Nephron progenitor cell (in vitro differentiated cells): ENCODE measurements around the gene BPIFA1.

ENCODE experiments used
- DNase-seq: peaks from one replicate; pipeline ENCODE4 v3.0.0; 2021
- H3K27ac Mint-ChIP-seq: 2 replicates; pipeline ENCODE4 v1.8.0; 2021; ENCODE audit warnings: mild to moderate bottlenecking, moderate library complexity, mixed read lengths
- H3K27me3 Mint-ChIP-seq: 2 replicates; pipeline ENCODE4 v1.8.0; 2021; ENCODE audit warnings: mild to moderate bottlenecking, low read depth, mixed read lengths; ENCODE audit not compliant: poor library complexity
- H3K36me3 Mint-ChIP-seq: 2 replicates; pipeline ENCODE4 v1.8.0; 2021; ENCODE audit warnings: low read depth, mixed read lengths
- H3K4me1 Mint-ChIP-seq: 2 replicates; pipeline ENCODE4 v1.8.0; 2021; ENCODE audit warnings: mixed read lengths
- H3K4me3 Mint-ChIP-seq: 2 replicates; pipeline ENCODE4 v1.8.0; 2021; ENCODE audit warnings: mild to moderate bottlenecking, moderate library complexity, mixed read lengths
- H3K9me3 Mint-ChIP-seq: 2 replicates; pipeline ENCODE4 v1.8.0; 2021; ENCODE audit warnings: mild to moderate bottlenecking, moderate library complexity, mixed read lengths
- TF ChIP-seq, protein P1 (sequence below): fragments of 200-600 bp; sonication (generic); IDR thresholded peaks from 2 replicates; pipeline ENCODE4 v1.5.0; 2021; ENCODE audit warnings: antibody characterized with exemption

The BPIFA1 gene

DNA sequence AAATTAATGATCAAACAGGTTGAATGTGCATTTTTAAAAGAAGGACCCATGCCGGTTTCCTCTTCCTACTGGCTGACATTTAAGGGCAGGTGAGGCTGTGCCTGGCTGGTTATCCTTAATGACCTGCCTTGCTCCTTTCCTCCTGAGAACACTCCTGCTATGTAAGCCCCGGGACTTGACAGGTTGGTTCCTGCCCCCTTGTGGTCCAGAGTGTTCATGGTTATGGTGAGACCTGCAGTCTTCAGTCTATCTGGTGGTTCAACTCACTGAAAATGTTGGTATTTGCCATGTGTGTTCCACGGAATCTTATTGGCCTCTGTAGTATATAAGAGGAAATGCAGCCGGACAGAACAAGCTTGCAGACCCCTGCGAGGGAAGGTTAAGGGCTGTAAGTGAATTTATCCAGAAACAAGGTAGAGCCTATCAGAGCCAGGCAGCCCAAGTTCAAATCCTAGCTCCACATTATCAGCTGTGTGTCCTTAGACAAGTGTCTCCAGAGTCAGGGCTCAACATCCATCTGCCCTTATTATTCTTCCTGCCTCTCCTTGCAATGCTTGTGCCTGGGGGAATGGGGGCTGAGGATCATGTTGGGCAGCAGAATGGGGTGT is 23.9 kb upstream of the BPIFA1 start:
- peaks cover 69% of the 10 kb centered on the region for H3K27me3 Mint-ChIP-seq

DNA sequence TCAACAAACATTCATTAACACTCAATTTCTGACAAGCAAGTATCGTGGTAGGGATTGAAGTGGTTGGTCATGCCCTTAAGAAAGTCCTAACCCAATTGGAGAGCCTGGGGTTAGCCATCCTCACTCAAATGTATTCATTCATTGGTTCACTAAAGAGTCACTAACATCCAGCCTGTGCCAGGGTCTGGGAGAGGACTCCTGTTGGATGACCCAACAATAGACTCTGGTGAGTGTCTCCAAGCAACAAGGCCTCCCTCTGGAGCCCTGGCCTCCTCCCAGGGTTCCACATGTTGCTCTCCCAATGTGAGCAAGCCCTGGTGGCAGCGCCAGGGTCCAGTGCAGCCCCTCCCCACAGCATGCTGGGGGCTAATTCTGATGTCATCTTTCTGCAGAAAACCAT is 18.7 kb upstream of the BPIFA1 start, which contains the start of gene BPIFA3:
BPIFA3 (plus strand) TSS at position 301 of the 400 bp plus-strand sequence. CDS start 185 bp downstream, outside the sequence.
- TF ChIP-seq, protein P1, sequence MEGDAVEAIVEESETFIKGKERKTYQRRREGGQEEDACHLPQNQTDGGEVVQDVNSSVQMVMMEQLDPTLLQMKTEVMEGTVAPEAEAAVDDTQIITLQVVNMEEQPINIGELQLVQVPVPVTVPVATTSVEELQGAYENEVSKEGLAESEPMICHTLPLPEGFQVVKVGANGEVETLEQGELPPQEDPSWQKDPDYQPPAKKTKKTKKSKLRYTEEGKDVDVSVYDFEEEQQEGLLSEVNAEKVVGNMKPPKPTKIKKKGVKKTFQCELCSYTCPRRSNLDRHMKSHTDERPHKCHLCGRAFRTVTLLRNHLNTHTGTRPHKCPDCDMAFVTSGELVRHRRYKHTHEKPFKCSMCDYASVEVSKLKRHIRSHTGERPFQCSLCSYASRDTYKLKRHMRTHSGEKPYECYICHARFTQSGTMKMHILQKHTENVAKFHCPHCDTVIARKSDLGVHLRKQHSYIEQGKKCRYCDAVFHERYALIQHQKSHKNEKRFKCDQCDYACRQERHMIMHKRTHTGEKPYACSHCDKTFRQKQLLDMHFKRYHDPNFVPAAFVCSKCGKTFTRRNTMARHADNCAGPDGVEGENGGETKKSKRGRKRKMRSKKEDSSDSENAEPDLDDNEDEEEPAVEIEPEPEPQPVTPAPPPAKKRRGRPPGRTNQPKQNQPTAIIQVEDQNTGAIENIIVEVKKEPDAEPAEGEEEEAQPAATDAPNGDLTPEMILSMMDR = no peak
- DNase-seq = no peak
- peaks cover 66% of the 10 kb centered on the region for H3K27me3 Mint-ChIP-seq

More for the DNA sequence above, 23.9 kb upstream of the BPIFA1 start:
- peak; percentile 49 for DNase-seq
- no peaks in the 10 kb centered on the region for H3K4me1 Mint-ChIP-seq
- H3K4me3 Mint-ChIP-seq = no peak overlapping the region
- H3K9me3 Mint-ChIP-seq = no peaks in the 10 kb centered on the region
- H3K36me3 Mint-ChIP-seq = no peaks in the 10 kb centered on the region
- TF ChIP-seq, protein P1 = peak; percentile 55
- no peak overlapping the region for H3K27ac Mint-ChIP-seq

DNA sequence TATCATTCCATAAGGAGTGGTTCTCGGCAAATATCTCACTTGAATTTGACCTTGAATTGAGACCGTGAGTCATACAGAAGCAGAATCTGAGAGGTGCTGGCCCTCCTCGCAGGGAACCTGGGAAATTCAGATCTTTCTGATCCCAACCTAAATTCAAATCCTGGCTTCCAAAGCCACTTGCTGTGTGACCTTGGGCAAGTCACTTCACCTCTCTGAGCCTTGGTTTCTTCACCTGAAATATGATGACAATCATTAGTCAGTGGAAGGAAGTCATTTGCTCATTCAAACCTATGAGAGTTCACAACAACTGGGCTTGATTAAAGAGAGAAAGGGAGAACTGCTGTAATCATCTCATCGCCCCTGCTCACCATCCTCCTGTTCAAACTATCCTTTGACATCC is 11.4 kb upstream of the BPIFA1 start:
- Mint-ChIP-seq H3K9me3 (no peaks in the 10 kb centered on the region), H3K27ac (no peak overlapping the region), H3K4me1 (no peaks in the 10 kb centered on the region), H3K27me3 (peaks cover 57% of the 10 kb centered on the region), H3K4me3 (no peak overlapping the region), H3K36me3 (no peaks in the 10 kb centered on the region)
- TF ChIP-seq, protein P1 = no peak
- DNase-seq = no peak

More for the DNA sequence above, 18.7 kb upstream of the BPIFA1 start, which contains the start of gene BPIFA3:
- Mint-ChIP-seq H3K36me3 (no peaks in the 10 kb centered on the region), H3K27ac (no peak within 1 kb of the TSS), H3K4me1 (no peaks in the 10 kb centered on the region), H3K4me3 (no peak within 1 kb of the TSS), H3K9me3 (no peaks in the 10 kb centered on the region)

DNA sequence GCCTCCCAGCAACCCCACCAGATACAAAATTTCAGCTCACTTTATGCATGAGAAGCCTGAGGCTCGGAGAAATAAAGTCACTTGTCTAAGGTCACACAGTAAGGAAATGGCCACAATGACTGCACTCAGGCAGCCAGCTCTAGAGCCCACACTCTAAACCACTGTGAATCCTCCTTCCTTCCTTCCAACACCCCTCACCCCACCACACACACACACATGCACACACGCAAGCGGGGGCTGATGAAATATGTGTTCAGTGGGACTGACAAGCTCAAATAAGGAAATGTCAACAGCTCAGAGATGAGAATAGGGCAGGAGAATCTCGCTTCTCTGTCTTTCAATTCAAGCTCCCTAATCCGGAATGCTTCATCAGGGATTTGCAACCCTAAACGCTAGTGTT is 6.0 kb upstream of the BPIFA1 start:
- H3K4me3 Mint-ChIP-seq = no peak overlapping the region
- H3K27me3 Mint-ChIP-seq = peaks cover 68% of the 10 kb centered on the region
- no peaks in the 10 kb centered on the region for H3K4me1 Mint-ChIP-seq
- no peak overlapping the region for H3K27ac Mint-ChIP-seq
- no peak for DNase-seq
- H3K9me3 Mint-ChIP-seq = no peaks in the 10 kb centered on the region
- TF ChIP-seq, protein P1 = no peak
- H3K36me3 Mint-ChIP-seq = no peaks in the 10 kb centered on the region

DNA sequence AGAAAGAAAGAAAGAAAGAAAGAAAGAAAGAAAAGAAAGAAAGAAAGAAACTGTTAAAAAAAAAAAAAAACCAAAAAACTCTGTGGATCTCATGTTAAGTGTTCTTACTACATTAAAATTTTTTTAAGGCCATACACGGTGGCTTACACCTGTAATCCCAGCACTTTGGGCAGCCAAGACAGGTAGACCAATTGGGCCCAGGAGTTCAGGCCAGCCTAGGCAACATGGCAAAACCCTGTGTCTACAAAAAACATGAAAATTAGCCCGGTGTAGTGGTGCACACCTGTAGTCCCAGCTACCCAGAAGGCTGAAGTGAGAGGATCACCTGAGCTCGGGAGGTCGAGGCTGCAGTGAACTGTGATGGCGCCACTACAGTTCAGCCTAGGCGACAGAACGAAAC is 4.6 kb upstream of the BPIFA1 start:
- Mint-ChIP-seq H3K27ac (no peak overlapping the region), H3K9me3 (no peaks in the 10 kb centered on the region), H3K27me3 (peaks cover 67% of the 10 kb centered on the region), H3K36me3 (no peaks in the 10 kb centered on the region), H3K4me1 (no peaks in the 10 kb centered on the region), H3K4me3 (no peak overlapping the region)
- no peak for DNase-seq
- TF ChIP-seq, protein P1 = no peak

DNA sequence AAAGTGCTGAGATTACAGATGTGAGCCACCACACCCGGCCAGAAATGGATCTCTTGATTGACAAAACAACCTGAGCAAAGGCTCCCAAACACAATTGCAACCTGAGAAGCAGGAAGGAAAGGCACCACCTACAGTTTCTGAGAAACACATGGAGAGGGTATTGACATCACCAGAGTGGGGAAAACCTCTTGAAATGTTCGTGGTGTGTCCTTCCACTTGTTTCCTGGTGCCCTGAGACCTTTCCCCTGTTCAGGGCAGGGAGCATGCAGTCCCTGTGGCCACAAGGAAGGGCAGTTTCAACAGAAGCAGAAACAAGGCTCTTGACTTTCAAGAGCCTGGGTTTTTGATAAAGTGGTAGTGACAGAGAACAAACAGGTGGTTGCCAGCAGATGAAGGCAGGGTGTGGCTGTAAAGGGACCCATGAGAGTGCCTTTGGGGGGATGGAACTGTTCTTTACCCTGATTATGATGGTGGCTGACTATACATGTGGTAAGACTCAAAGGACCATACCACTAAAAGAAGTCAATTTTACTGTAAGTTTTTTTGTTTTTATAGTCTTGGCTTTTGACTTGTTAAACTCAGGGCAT is 3.2 kb upstream of the BPIFA1 start:
- Mint-ChIP-seq H3K27me3 (peaks cover 70% of the 10 kb centered on the region), H3K4me3 (no peak overlapping the region), H3K36me3 (no peaks in the 10 kb centered on the region), H3K4me1 (no peaks in the 10 kb centered on the region), H3K27ac (no peak overlapping the region), H3K9me3 (no peaks in the 10 kb centered on the region)
- TF ChIP-seq, protein P1 = no peak
- DNase-seq = no peak
